DOHH2 (cell line): ENCODE measurements around the gene U2AF2.
A peak's percentile ranks its signal among the peaks of the same experiment; 100 is the strongest.

Source experiments
- H3F3A ChIP-seq: fragments of 200-600 bp; sonication (generic), shearing (Covaris generic); 2 replicates; pipeline ENCODE4 v1.6.0; 2016; ENCODE audit warnings: antibody characterized with exemption, mild to moderate bottlenecking; ENCODE audit not compliant: control insufficient read depth, insufficient read depth
- H3K27ac ChIP-seq: fragments of 200-600 bp; sonication (generic); 2 replicates; pipeline ENCODE4 v1.5.1; 2014; ENCODE audit warnings: low read depth, mild to moderate bottlenecking, low read length, moderate library complexity
- H3K27me3 ChIP-seq: fragments of 200-600 bp; sonication (generic); 2 replicates; pipeline ENCODE4 v1.6.1; 2014; ENCODE audit warnings: mild to moderate bottlenecking, low read length, mixed read lengths; ENCODE audit not compliant: control insufficient read depth
- H3K36me3 ChIP-seq: fragments of 200-600 bp; sonication (generic); 2 replicates; pipeline ENCODE4 v1.6.1; 2014; ENCODE audit warnings: mild to moderate bottlenecking, low read length, moderate library complexity, mixed read lengths; ENCODE audit not compliant: control insufficient read depth
- H3K4me1 ChIP-seq: fragments of 200-600 bp; sonication (generic); 2 replicates; pipeline ENCODE4 v1.6.1; 2014; ENCODE audit warnings: mild to moderate bottlenecking, low read length, mixed read lengths; ENCODE audit not compliant: control insufficient read depth
- H3K4me2 ChIP-seq: fragments of 200-600 bp; sonication (generic); 2 replicates; pipeline ENCODE4 v1.6.0; 2014; ENCODE audit warnings: mild to moderate bottlenecking, low read length, moderate library complexity
- H3K4me3 ChIP-seq: fragments of 200-600 bp; sonication (generic); 2 replicates; pipeline ENCODE4 v1.5.1; 2014; ENCODE audit warnings: mild to moderate bottlenecking, low read length, mixed read lengths
- H3K79me2 ChIP-seq: fragments of 200-600 bp; sonication (generic); 2 replicates; pipeline ENCODE4 v1.6.1; 2014; ENCODE audit warnings: mild to moderate bottlenecking, low read length, mixed read lengths; ENCODE audit not compliant: control insufficient read depth
- H3K9me2 ChIP-seq: fragments of 200-600 bp; sonication (generic); replicated peaks from 2 replicates; pipeline ENCODE4 v1.6.1; 2014; ENCODE audit warnings: mild to moderate bottlenecking, low read length, mixed read lengths; ENCODE audit not compliant: control insufficient read depth
- H3K9me3 ChIP-seq: fragments of 200-600 bp; sonication (generic); 2 replicates; pipeline ENCODE4 v1.6.1; 2014; ENCODE audit warnings: antibody characterized with exemption, low read length, mixed read lengths; ENCODE audit not compliant: control insufficient read depth, insufficient read depth
- H4K20me1 ChIP-seq: fragments of 200-600 bp; sonication (generic); 2 replicates; pipeline ENCODE4 v1.6.0; 2014; ENCODE audit warnings: low read depth, mild to moderate bottlenecking, antibody characterized with exemption, low read length, moderate library complexity; ENCODE audit not compliant: control insufficient read depth, insufficient read depth
- EZH2phosphoT487 ChIP-seq: fragments of 200-600 bp; sonication (generic); IDR thresholded peaks from 2 replicates; pipeline ENCODE4 v1.6.1; 2017; ENCODE audit warnings: borderline replicate concordance, mild to moderate bottlenecking, antibody characterized with exemption, low read length, moderate library complexity, mixed read lengths
- TF ChIP-seq, protein P1 (sequence below): fragments of 200-600 bp; sonication (generic); IDR thresholded peaks from one replicate; pipeline ENCODE4 v1.5.1; 2014; ENCODE audit warnings: antibody characterized with exemption, mild to moderate bottlenecking, low read depth, low read length; ENCODE audit not compliant: poor library complexity, severe bottlenecking

The U2AF2 gene

DNA sequence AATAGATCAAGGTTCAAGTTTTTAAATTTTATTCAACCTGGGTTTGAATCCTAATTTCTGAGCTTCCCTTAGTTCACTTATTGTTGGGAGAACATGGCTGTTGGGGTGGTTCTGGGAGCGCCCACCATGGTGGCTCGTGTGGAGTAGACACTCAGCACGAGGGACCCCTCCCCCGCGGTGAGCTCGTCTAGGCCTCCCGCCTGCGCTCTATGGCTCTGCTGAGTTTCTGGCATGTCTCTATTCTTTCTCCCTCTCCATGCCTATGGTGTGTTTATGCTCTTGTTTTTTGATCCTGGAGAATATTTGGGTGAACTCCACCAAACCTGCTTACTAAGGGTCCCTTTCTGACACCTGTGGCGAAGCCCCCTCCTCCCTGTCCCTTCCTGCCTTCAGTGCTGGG lies 18.6 kb downstream of the U2AF2 start:
- Histone ChIP-seq H4K20me1 (peaks cover 12% of the 10 kb centered on the region), H3K27me3 (no peaks in the 10 kb centered on the region), H3K27ac (no peak overlapping the region; the same call in 1 of the 2 replicates), H3K36me3 (peaks cover 84% of the 10 kb centered on the region), H3K9me2 (no peaks in the 10 kb centered on the region), H3K4me1 (peaks cover 56% of the 10 kb centered on the region), H3K79me2 (peaks cover 93% of the 10 kb centered on the region), H3F3A (peaks cover 46% of the 10 kb centered on the region), H3K9me3 (no peaks in the 10 kb centered on the region), H3K4me2 (peak overlapping the region; percentile 34), H3K4me3 (no peak overlapping the region; the same call in 1 of the 2 replicates)
- TF ChIP-seq, protein P1, sequence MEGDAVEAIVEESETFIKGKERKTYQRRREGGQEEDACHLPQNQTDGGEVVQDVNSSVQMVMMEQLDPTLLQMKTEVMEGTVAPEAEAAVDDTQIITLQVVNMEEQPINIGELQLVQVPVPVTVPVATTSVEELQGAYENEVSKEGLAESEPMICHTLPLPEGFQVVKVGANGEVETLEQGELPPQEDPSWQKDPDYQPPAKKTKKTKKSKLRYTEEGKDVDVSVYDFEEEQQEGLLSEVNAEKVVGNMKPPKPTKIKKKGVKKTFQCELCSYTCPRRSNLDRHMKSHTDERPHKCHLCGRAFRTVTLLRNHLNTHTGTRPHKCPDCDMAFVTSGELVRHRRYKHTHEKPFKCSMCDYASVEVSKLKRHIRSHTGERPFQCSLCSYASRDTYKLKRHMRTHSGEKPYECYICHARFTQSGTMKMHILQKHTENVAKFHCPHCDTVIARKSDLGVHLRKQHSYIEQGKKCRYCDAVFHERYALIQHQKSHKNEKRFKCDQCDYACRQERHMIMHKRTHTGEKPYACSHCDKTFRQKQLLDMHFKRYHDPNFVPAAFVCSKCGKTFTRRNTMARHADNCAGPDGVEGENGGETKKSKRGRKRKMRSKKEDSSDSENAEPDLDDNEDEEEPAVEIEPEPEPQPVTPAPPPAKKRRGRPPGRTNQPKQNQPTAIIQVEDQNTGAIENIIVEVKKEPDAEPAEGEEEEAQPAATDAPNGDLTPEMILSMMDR = no peak
- TF ChIP-seq EZH2phosphoT487 = no peak

DNA sequence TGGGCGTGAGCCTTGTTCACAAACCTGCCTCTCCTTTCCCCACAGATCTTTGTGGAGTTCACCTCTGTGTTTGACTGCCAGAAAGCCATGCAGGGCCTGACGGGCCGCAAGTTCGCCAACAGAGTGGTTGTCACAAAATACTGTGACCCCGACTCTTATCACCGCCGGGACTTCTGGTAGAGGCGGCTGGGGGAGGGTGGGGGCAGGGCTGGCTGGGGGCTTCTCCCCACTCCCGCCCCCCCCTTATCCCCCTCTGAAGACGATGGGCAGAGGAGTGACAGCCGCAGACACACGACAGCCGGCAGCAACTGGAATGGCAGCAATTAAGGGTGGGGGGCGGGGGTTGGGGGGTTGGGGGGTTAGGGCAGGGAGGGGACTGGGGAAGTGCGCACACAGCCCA lies 19.1 kb downstream of the U2AF2 start:
- H3K4me1 ChIP-seq = peaks cover 60% of the 10 kb centered on the region
- H3K36me3 ChIP-seq = peaks cover 84% of the 10 kb centered on the region
- no peaks in the 10 kb centered on the region for H3K27me3 ChIP-seq
- H3K27ac ChIP-seq = no peak overlapping the region; the same call in 1 of the 2 replicates
- H3K79me2 ChIP-seq = peaks cover 93% of the 10 kb centered on the region
- no peaks in the 10 kb centered on the region for H3K9me2 ChIP-seq
- H4K20me1 ChIP-seq = peaks cover 12% of the 10 kb centered on the region
- peak overlapping the region; percentile 90; the same call in 1 of the 2 replicates for H3K4me3 ChIP-seq
- TF ChIP-seq, protein P1 = no peak
- H3F3A ChIP-seq = peaks cover 46% of the 10 kb centered on the region
- H3K9me3 ChIP-seq = no peaks in the 10 kb centered on the region
- peak overlapping the region; percentile 92 for H3K4me2 ChIP-seq

DNA sequence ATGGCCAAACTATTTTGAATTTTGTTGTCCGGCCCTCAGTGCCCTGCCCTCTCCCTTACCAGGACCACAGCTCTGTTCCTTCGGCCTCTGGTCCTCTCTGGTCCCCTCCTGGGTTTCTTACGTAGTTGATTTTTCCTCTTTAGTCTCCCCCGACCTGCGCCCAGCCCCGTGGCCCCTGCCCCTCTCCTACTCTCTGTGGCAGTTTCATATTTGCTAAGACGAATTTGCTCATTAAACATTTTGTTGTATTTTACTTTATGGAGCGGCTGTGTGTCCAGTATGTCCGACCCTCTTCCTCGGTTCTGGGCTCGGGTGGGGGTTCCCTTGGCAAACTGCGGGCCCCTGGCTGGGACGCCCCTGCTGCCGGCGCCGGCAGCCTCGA lies 19.6 kb downstream of the U2AF2 start:
- Histone ChIP-seq H3K4me2 (peak overlapping the region; percentile 92), H3K4me3 (peak overlapping the region; percentile 90), H3K9me3 (no peaks in the 10 kb centered on the region), H4K20me1 (peaks cover 16% of the 10 kb centered on the region), H3F3A (peaks cover 46% of the 10 kb centered on the region), H3K9me2 (no peaks in the 10 kb centered on the region), H3K79me2 (peaks cover 93% of the 10 kb centered on the region), H3K27me3 (no peaks in the 10 kb centered on the region), H3K36me3 (peaks cover 84% of the 10 kb centered on the region), H3K4me1 (peaks cover 66% of the 10 kb centered on the region), H3K27ac (peak overlapping the region; percentile 47)
- TF ChIP-seq EZH2phosphoT487 = no peak
- TF ChIP-seq, protein P1 = no peak
